Stimulated activated effector memory CD8-positive, alpha-beta T cell treated with anti-CD3 and anti-CD28 coated beads, Interleukin-12 subunit alpha, Interleukin-12 subunit beta, amount 100 ng/mL, for 72 hours (primary cell): ENCODE measurements around the gene VSTM2B.

Source experiments
- ATAC-seq: fragments of 150-1000 bp; cut with Tn5 transposase; 2 replicates; pipeline ENCODE4 v1.10.0; 2021
- DNase-seq, 2 donors: peaks; one replicate each; pipeline ENCODE4 v3.0.0; 2021 to 2022; ENCODE audit warnings: low spot score in 2 of 2
- H3K27ac Mint-ChIP-seq: one replicate; pipeline ENCODE4 v1.8.0; 2022; ENCODE audit warnings: mild to moderate bottlenecking, mixed read lengths
- H3K36me3 Mint-ChIP-seq: one replicate; pipeline ENCODE4 v1.8.0; 2022; ENCODE audit warnings: mild to moderate bottlenecking, mixed read lengths
- H3K4me1 Mint-ChIP-seq: one replicate; pipeline ENCODE4 v1.8.0; 2022; ENCODE audit warnings: mixed read lengths
- H3K4me3 Mint-ChIP-seq: one replicate; pipeline ENCODE4 v1.8.0; 2022; ENCODE audit warnings: mild to moderate bottlenecking, mixed read lengths
- H3K9me3 Mint-ChIP-seq: one replicate; pipeline ENCODE4 v1.8.0; 2022; ENCODE audit warnings: mixed read lengths

VSTM2B gene

GRCh38 chr19:29568036-29569025 is 42.5 kb downstream of the VSTM2B start:
- no peak for DNase-seq
- ATAC-seq = no peak
- no peak overlapping the region for H3K4me3 Mint-ChIP-seq
- no peaks in the 10 kb centered on the region for H3K9me3 Mint-ChIP-seq
- H3K4me1 Mint-ChIP-seq = peaks cover 13% of the 10 kb centered on the region
- H3K27ac Mint-ChIP-seq = no peak overlapping the region
- no peaks in the 10 kb centered on the region for H3K36me3 Mint-ChIP-seq

GRCh38 chr19:29569038-29569911 is 43.5 kb downstream of the VSTM2B start:
- Mint-ChIP-seq H3K4me1 (peaks cover 13% of the 10 kb centered on the region), H3K4me3 (no peak overlapping the region), H3K9me3 (no peaks in the 10 kb centered on the region), H3K36me3 (no peaks in the 10 kb centered on the region), H3K27ac (no peak overlapping the region)
- ATAC-seq = no peak
- DNase-seq = no peak

GRCh38 chr19:29571181-29571580 is 45.4 kb downstream of the VSTM2B start:
- no peaks in the 10 kb centered on the region for H3K36me3 Mint-ChIP-seq
- H3K27ac Mint-ChIP-seq = no peak overlapping the region
- H3K4me3 Mint-ChIP-seq = no peak overlapping the region
- peaks cover 17% of the 10 kb centered on the region for H3K4me1 Mint-ChIP-seq
- H3K9me3 Mint-ChIP-seq = no peaks in the 10 kb centered on the region
- no peak for ATAC-seq
- DNase-seq = no peak

GRCh38 chr19:29573486-29573885 is 47.7 kb downstream of the VSTM2B start:
- Mint-ChIP-seq H3K36me3 (no peaks in the 10 kb centered on the region), H3K9me3 (no peaks in the 10 kb centered on the region), H3K27ac (no peak overlapping the region), H3K4me3 (no peak overlapping the region), H3K4me1 (peaks cover 27% of the 10 kb centered on the region)
- no peak for DNase-seq
- no peak for ATAC-seq

GRCh38 chr19:29574510-29574909 is 48.7 kb downstream of the VSTM2B start:
- Mint-ChIP-seq H3K27ac (no peak overlapping the region), H3K4me1 (peaks cover 27% of the 10 kb centered on the region), H3K9me3 (no peaks in the 10 kb centered on the region), H3K36me3 (no peaks in the 10 kb centered on the region), H3K4me3 (no peak overlapping the region)
- DNase-seq (no peak), ATAC-seq (no peak)

GRCh38 chr19:29576046-29576606 is 50.3 kb downstream of the VSTM2B start:
- ATAC-seq = peak; percentile 41
- Mint-ChIP-seq H3K36me3 (no peaks in the 10 kb centered on the region), H3K9me3 (no peaks in the 10 kb centered on the region), H3K4me3 (peak overlapping the region; percentile 36), H3K4me1 (peaks cover 27% of the 10 kb centered on the region), H3K27ac (peak overlapping the region; percentile 39)
- no peak for DNase-seq

GRCh38 chr19:29576761-29577648 is 51.2 kb downstream of the VSTM2B start:
- ATAC-seq (peak; percentile 94), DNase-seq (no peak)
- H3K4me1 Mint-ChIP-seq = peaks cover 27% of the 10 kb centered on the region
- peak overlapping the region; percentile 36 for H3K4me3 Mint-ChIP-seq
- no peaks in the 10 kb centered on the region for H3K36me3 Mint-ChIP-seq
- H3K9me3 Mint-ChIP-seq = no peaks in the 10 kb centered on the region
- H3K27ac Mint-ChIP-seq = no peak overlapping the region

GRCh38 chr19:29577649-29577963 is 51.8 kb downstream of the VSTM2B start:
- ATAC-seq = no peak
- H3K4me1 Mint-ChIP-seq = peaks cover 27% of the 10 kb centered on the region

GRCh38 chr19:29578349-29578748 is 52.6 kb downstream of the VSTM2B start:
- no peaks in the 10 kb centered on the region for H3K36me3 Mint-ChIP-seq
- H3K4me3 Mint-ChIP-seq = no peak overlapping the region
- H3K4me1 Mint-ChIP-seq = peaks cover 27% of the 10 kb centered on the region
- H3K27ac Mint-ChIP-seq = no peak overlapping the region
- no peak for DNase-seq
- no peak for ATAC-seq
- no peaks in the 10 kb centered on the region for H3K9me3 Mint-ChIP-seq

More at GRCh38 chr19:29577649-29577963, 51.8 kb downstream of the VSTM2B start:
- Mint-ChIP-seq H3K36me3 (no peaks in the 10 kb centered on the region), H3K4me3 (peak overlapping the region; percentile 0), H3K9me3 (no peaks in the 10 kb centered on the region), H3K27ac (no peak overlapping the region)
- DNase-seq = no peak

GRCh38 chr19:29579308-29579910 is 53.6 kb downstream of the VSTM2B start:
- Mint-ChIP-seq H3K4me1 (peaks cover 36% of the 10 kb centered on the region), H3K9me3 (no peaks in the 10 kb centered on the region)
- DNase-seq = no peak

GRCh38 chr19:29581398-29581797 is 55.6 kb downstream of the VSTM2B start:
- no peak for ATAC-seq
- H3K27ac Mint-ChIP-seq = no peak overlapping the region
- H3K36me3 Mint-ChIP-seq = peaks cover 6% of the 10 kb centered on the region
- no peak for DNase-seq
- H3K4me1 Mint-ChIP-seq = peaks cover 23% of the 10 kb centered on the region
- no peak overlapping the region for H3K4me3 Mint-ChIP-seq
- no peaks in the 10 kb centered on the region for H3K9me3 Mint-ChIP-seq

More at GRCh38 chr19:29579308-29579910, 53.6 kb downstream of the VSTM2B start:
- H3K27ac Mint-ChIP-seq = no peak overlapping the region
- no peak overlapping the region for H3K4me3 Mint-ChIP-seq
- H3K36me3 Mint-ChIP-seq = peaks cover 6% of the 10 kb centered on the region
- no peak for ATAC-seq

- ATAC-seq (no peak), DNase-seq (no peak)
- Mint-ChIP-seq H3K4me1 (peaks cover 27% of the 10 kb centered on the region), H3K27ac (no peak overlapping the region), H3K36me3 (peaks cover 6% of the 10 kb centered on the region), H3K9me3 (no peaks in the 10 kb centered on the region), H3K4me3 (peak overlapping the region; percentile 22)
These were observed 57.6 kb downstream of the VSTM2B start for GRCh38 chr19:29583196-29583999.

- Mint-ChIP-seq H3K9me3 (peaks cover 2% of the 10 kb centered on the region), H3K36me3 (peaks cover 6% of the 10 kb centered on the region), H3K4me1 (peaks cover 27% of the 10 kb centered on the region), H3K4me3 (no peak overlapping the region), H3K27ac (peak overlapping the region; percentile 44)
- DNase-seq (no peak), ATAC-seq (no peak)
These were observed 60.6 kb downstream of the VSTM2B start for GRCh38 chr19:29586401-29586800.
